Neural progenitor cell (in vitro differentiated cells): Measurements from ENCODE around the gene C6orf163. TPM values are rescaled to one million over a fixed set of nuclear protein-coding genes. Genes with fewer than 3 reads are reported as not detected.
A peak's percentile ranks its signal among the peaks of the same experiment; 100 is the strongest.
"Not testable (repeated sequence)": the region's sequence is repeated elsewhere in the genome, so short reads cannot be mapped to it uniquely, and the experiment has no call there.

Experiments used
- DNase-seq: peaks from one replicate; pipeline ENCODE4 v3.0.0-alpha.2; 2016; ENCODE audit warnings: low spot score
- H2AFZ ChIP-seq: fragments of 200-600 bp; sonication (generic); replicated peaks from 2 replicates; pipeline ENCODE4 v1.6.1; 2016; ENCODE audit warnings: antibody characterized with exemption
- H3F3A ChIP-seq: fragments of 200-600 bp; sonication (generic); 2 replicates; pipeline ENCODE4 v1.6.1; 2016; ENCODE audit warnings: antibody characterized with exemption, low read depth
- H3K27ac ChIP-seq: fragments of 200-600 bp; sonication (generic); 2 replicates; pipeline ENCODE4 v1.5.1; 2016; ENCODE audit warnings: mild to moderate bottlenecking
- H3K27me3 ChIP-seq: fragments of 200-600 bp; sonication (generic); 2 replicates; pipeline ENCODE4 v1.6.1; 2016; ENCODE audit warnings: mild to moderate bottlenecking, moderate library complexity
- H3K36me3 ChIP-seq: fragments of 200-600 bp; sonication (generic); 2 replicates; pipeline ENCODE4 v1.5.1; 2016
- H3K4me1 ChIP-seq: fragments of 200-600 bp; sonication (generic); 2 replicates; pipeline ENCODE4 v1.6.1; 2016; ENCODE audit warnings: mixed run types
- H3K4me2 ChIP-seq: fragments of 200-600 bp; sonication (generic); 2 replicates; pipeline ENCODE4 v1.6.1; 2016
- H3K4me3 ChIP-seq: fragments of 200-600 bp; sonication (generic); 2 replicates; pipeline ENCODE4 v1.5.1; 2016
- H3K79me2 ChIP-seq: fragments of 200-600 bp; sonication (generic); 2 replicates; pipeline ENCODE4 v1.6.1; 2016; ENCODE audit warnings: low read depth
- H3K9ac ChIP-seq: fragments of 200-600 bp; sonication (generic); 2 replicates; pipeline ENCODE4 v1.6.1; 2016
- H3K9me3 ChIP-seq: fragments of 200-600 bp; sonication (generic); 2 replicates; pipeline ENCODE4 v1.5.1; 2016; ENCODE audit warnings: low read depth
- H4K20me1 ChIP-seq: fragments of 200-600 bp; sonication (generic); 2 replicates; pipeline ENCODE4 v1.6.1; 2016; ENCODE audit warnings: low read depth
- H3K27ac Mint-ChIP-seq: 3 replicates; pipeline ENCODE4 v1.8.0; 2021; ENCODE audit warnings: mixed read lengths
- H3K27me3 Mint-ChIP-seq: 2 replicates; pipeline ENCODE4 v1.8.0; 2022; ENCODE audit warnings: low read depth, mild to moderate bottlenecking, inconsistent platforms, moderate library complexity, mixed read lengths; ENCODE audit not compliant: insufficient read depth
- H3K36me3 Mint-ChIP-seq: 3 replicates; pipeline ENCODE4 v1.8.0; 2021; ENCODE audit warnings: mixed read lengths
- H3K4me1 Mint-ChIP-seq: 3 replicates; pipeline ENCODE4 v1.8.0; 2021; ENCODE audit warnings: mixed read lengths
- H3K4me3 Mint-ChIP-seq: 3 replicates; pipeline ENCODE4 v1.8.0; 2021; ENCODE audit warnings: mild to moderate bottlenecking, moderate library complexity, mixed read lengths
- H3K9me3 Mint-ChIP-seq: 3 replicates; pipeline ENCODE4 v1.8.0; 2020; ENCODE audit warnings: mixed read lengths
- CTCF ChIP-seq: fragments of 200-600 bp; sonication (generic); IDR thresholded peaks from 2 replicates; pipeline ENCODE4 v1.5.1; 2017; ENCODE audit warnings: antibody characterized with exemption, mild to moderate bottlenecking
- EZH2 ChIP-seq: fragments of 200-600 bp; sonication (generic); IDR thresholded peaks from 2 replicates; pipeline ENCODE4 v1.6.1; 2017; ENCODE audit warnings: antibody characterized with exemption, mild to moderate bottlenecking, moderate library complexity
- EZH2phosphoT487 ChIP-seq: fragments of 200-600 bp; sonication (generic); IDR thresholded peaks from 2 replicates; pipeline ENCODE4 v1.6.1; 2017; ENCODE audit warnings: antibody characterized with exemption
- total RNA-seq: library from RNA; depleted of rRNA; stranded (reverse); fragments of >200 nt; gene quantifications from 2 replicates; pipeline ENCODE4 v1.2.3, GENCODE V29; 2015; ENCODE audit warnings: low replicate concordance

The C6orf163 gene
- total RNA-seq, 1 donor from 2014 or later: 2.6 TPM

- Histone ChIP-seq H3K9ac (peak within 1 kb of the TSS; percentile 64), H2AFZ (peak within 1 kb of the TSS; percentile 99), H3K4me1 (peaks cover 4% of the 10 kb centered on the region), H3K27me3 (no peaks in the 10 kb centered on the region), H3K27ac (no peak within 1 kb of the TSS), H4K20me1 (no peaks in the 10 kb centered on the region), H3K36me3 (no peaks in the 10 kb centered on the region), H3F3A (no peaks in the 10 kb centered on the region), H3K79me2 (peaks cover 26% of the 10 kb centered on the region), H3K9me3 (no peaks in the 10 kb centered on the region), H3K4me3 (peak within 1 kb of the TSS; percentile 90), H3K4me2 (peak within 1 kb of the TSS; percentile 86)
- H3K4me1 Mint-ChIP-seq: peaks cover 4% of the 10 kb centered on the region
- peak within 1 kb of the TSS; percentile 72 for H3K27ac Mint-ChIP-seq
- peak; percentile 97 for TF ChIP-seq CTCF
- TF ChIP-seq EZH2phosphoT487: no peak
- H3K4me3 Mint-ChIP-seq: peak within 1 kb of the TSS; percentile 94
- peaks cover 6% of the 10 kb centered on the region for H3K36me3 Mint-ChIP-seq
- peaks cover 9% of the 10 kb centered on the region for H3K9me3 Mint-ChIP-seq
- H3K27me3 Mint-ChIP-seq: peaks cover 4% of the 10 kb centered on the region
- peak; percentile 94 for DNase-seq
These were observed 22.1 kb upstream of the C6orf163 start, which contains the start of gene SMIM8 for GRCh38 chr6:87322304-87323212. Gene SMIM8, plus strand, starts transcription at chr6:87322588. Its CDS starts 14,444 bp downstream, at chr6:87337032.

- H3K36me3 ChIP-seq, H3K4me1 ChIP-seq, H3K9ac ChIP-seq, H3K9me3 Mint-ChIP-seq, DNase-seq, H2AFZ ChIP-seq, H3K27ac Mint-ChIP-seq, H3K27me3 Mint-ChIP-seq, H3K36me3 Mint-ChIP-seq, H3K4me2 ChIP-seq, H3K27me3 ChIP-seq, H3F3A ChIP-seq, H3K4me3 ChIP-seq, H3K27ac ChIP-seq, H3K4me1 Mint-ChIP-seq, H3K9me3 ChIP-seq, H4K20me1 ChIP-seq: not testable (repeated sequence)
- H3K4me3 Mint-ChIP-seq: peak overlapping the region; percentile 94
- H3K79me2 ChIP-seq: peaks cover 27% of the 10 kb centered on the region
These were observed 20.7 kb upstream of the C6orf163 start for GRCh38 chr6:87323880-87324279.

- Mint-ChIP-seq H3K36me3 (peaks cover 15% of the 10 kb centered on the region), H3K9me3 (peaks cover 14% of the 10 kb centered on the region), H3K4me3 (no peak overlapping the region), H3K4me1 (no peaks in the 10 kb centered on the region), H3K27me3 (peaks cover 2% of the 10 kb centered on the region), H3K27ac (no peak overlapping the region)
- TF ChIP-seq CTCF (no peak), EZH2phosphoT487 (no peak), EZH2 (no peak)
- peaks cover 3% of the 10 kb centered on the region for H3F3A ChIP-seq
- no peaks in the 10 kb centered on the region for H3K27me3 ChIP-seq
- no peak overlapping the region for H3K9ac ChIP-seq
- H3K4me1 ChIP-seq: peaks cover 8% of the 10 kb centered on the region
- H3K4me2 ChIP-seq: no peak overlapping the region
- no peak for DNase-seq
- no peaks in the 10 kb centered on the region for H3K36me3 ChIP-seq
- H3K27ac ChIP-seq: no peak overlapping the region
- no peak overlapping the region for H2AFZ ChIP-seq
- H4K20me1 ChIP-seq: no peaks in the 10 kb centered on the region
- no peaks in the 10 kb centered on the region for H3K9me3 ChIP-seq
- peaks cover 48% of the 10 kb centered on the region for H3K79me2 ChIP-seq
- no peak overlapping the region for H3K4me3 ChIP-seq
These were observed 13.7 kb upstream of the C6orf163 start for GRCh38 chr6:87330961-87331360.

- H3K9me3 ChIP-seq: no peaks in the 10 kb centered on the region
- H3K79me2 ChIP-seq: peaks cover 48% of the 10 kb centered on the region
- no peak overlapping the region for H3K27ac ChIP-seq
- peaks cover 3% of the 10 kb centered on the region for H3F3A ChIP-seq
- peaks cover 12% of the 10 kb centered on the region for H3K36me3 Mint-ChIP-seq
- H3K4me1 ChIP-seq: peaks cover 16% of the 10 kb centered on the region
- no peak overlapping the region for H3K9ac ChIP-seq
- peaks cover 2% of the 10 kb centered on the region for H3K27me3 Mint-ChIP-seq
- no peak overlapping the region for H3K27ac Mint-ChIP-seq
- peaks cover 8% of the 10 kb centered on the region for H3K9me3 Mint-ChIP-seq
- no peaks in the 10 kb centered on the region for H3K27me3 ChIP-seq
- no peaks in the 10 kb centered on the region for H3K36me3 ChIP-seq
- no peak for DNase-seq
- H4K20me1 ChIP-seq: peaks cover 4% of the 10 kb centered on the region
- no peaks in the 10 kb centered on the region for H3K4me1 Mint-ChIP-seq
- no peak overlapping the region for H2AFZ ChIP-seq
- H3K4me2 ChIP-seq: no peak overlapping the region
- no peak for TF ChIP-seq EZH2
- TF ChIP-seq CTCF: no peak
- no peak for TF ChIP-seq EZH2phosphoT487
- no peak overlapping the region for H3K4me3 ChIP-seq
- H3K4me3 Mint-ChIP-seq: no peak overlapping the region
These were observed 11.6 kb upstream of the C6orf163 start for GRCh38 chr6:87333033-87333432.
